OCI-LY1 (cell line): ENCODE results near the gene TBC1D14.

Experiments
- H2AFZ ChIP-seq: fragments of 200-600 bp; sonication (generic), shearing (Covaris generic); 2 replicates; pipeline ENCODE4 v1.6.0; 2014; ENCODE audit warnings: antibody characterized with exemption, mild to moderate bottlenecking, low read length
- H3F3A ChIP-seq: fragments of 200-600 bp; sonication (generic), shearing (Covaris generic); 2 replicates; pipeline ENCODE4 v1.6.0; 2014; ENCODE audit warnings: mild to moderate bottlenecking, antibody characterized with exemption, low read length, moderate library complexity; ENCODE audit not compliant: insufficient read depth
- H3K27ac ChIP-seq: fragments of 200-600 bp; sonication (generic); 2 replicates; pipeline ENCODE4 v1.5.1; 2014; ENCODE audit warnings: low read length, mixed run types, mild to moderate bottlenecking, low read depth; ENCODE audit not compliant: poor library complexity, severe bottlenecking
- H3K27me3 ChIP-seq: fragments of 200-600 bp; sonication (generic); 2 replicates; pipeline ENCODE4 v1.6.0; 2014; ENCODE audit warnings: antibody characterized with exemption, mild to moderate bottlenecking, low read length, moderate library complexity; ENCODE audit not compliant: insufficient read depth
- H3K36me3 ChIP-seq: fragments of 200-600 bp; sonication (generic); 2 replicates; pipeline ENCODE4 v1.6.1; 2014; ENCODE audit warnings: mild to moderate bottlenecking, antibody characterized with exemption, low read length, moderate library complexity, mixed read lengths; ENCODE audit not compliant: insufficient read depth
- H3K4me1 ChIP-seq: fragments of 200-600 bp; sonication (generic); 2 replicates; pipeline ENCODE4 v1.5.1; 2014; ENCODE audit warnings: mild to moderate bottlenecking, low read length, moderate library complexity; ENCODE audit not compliant: insufficient read depth, severe bottlenecking
- H3K4me2 ChIP-seq: fragments of 200-600 bp; sonication (generic), shearing (Covaris generic); 2 replicates; pipeline ENCODE4 v1.6.1; 2014; ENCODE audit warnings: low read length
- H3K4me3 ChIP-seq: fragments of 200-600 bp; sonication (generic); 2 replicates; pipeline ENCODE4 v1.5.1; 2014; ENCODE audit warnings: low read length, low read depth, mild to moderate bottlenecking, mixed read lengths; ENCODE audit not compliant: poor library complexity, severe bottlenecking
- H3K79me2 ChIP-seq: fragments of 200-600 bp; shearing (Covaris generic); 2 replicates; pipeline ENCODE4 v1.6.1; 2016; ENCODE audit warnings: mixed run types, low read length, mixed read lengths; ENCODE audit not compliant: insufficient read depth
- H3K9ac ChIP-seq: fragments of 200-600 bp; sonication (generic), shearing (Covaris generic); 2 replicates; pipeline ENCODE4 v1.6.1; 2014; ENCODE audit warnings: mild to moderate bottlenecking, low read length, mixed read lengths
- H3K9me2 ChIP-seq: fragments of 200-600 bp; sonication (generic), shearing (Covaris generic); 2 replicates; pipeline ENCODE4 v1.6.1; 2014; ENCODE audit warnings: low read depth, mild to moderate bottlenecking, low read length, mixed read lengths
- H3K9me3 ChIP-seq: fragments of 200-600 bp; shearing (Covaris generic); 2 replicates; pipeline ENCODE4 v1.6.1; 2014; ENCODE audit warnings: low read length, mixed read lengths
- H4K20me1 ChIP-seq: fragments of 200-600 bp; sonication (generic), shearing (Covaris generic); 2 replicates; pipeline ENCODE4 v1.6.0; 2016; ENCODE audit warnings: mild to moderate bottlenecking, low read length; ENCODE audit not compliant: insufficient read depth
- CTCF ChIP-seq: fragments of 200-600 bp; sonication (generic), shearing (Covaris generic); IDR thresholded peaks from 2 replicates; pipeline ENCODE4 v1.5.1; 2017; ENCODE audit warnings: mild to moderate bottlenecking, antibody characterized with exemption, low read length, moderate library complexity, mixed read lengths
- EZH2 ChIP-seq: fragments of 200-600 bp; sonication (generic), shearing (Covaris generic); IDR thresholded peaks from 2 replicates; pipeline ENCODE4 v1.8.0; 2017; ENCODE audit warnings: borderline replicate concordance, mixed run types, mild to moderate bottlenecking, antibody characterized with exemption, low read length, moderate library complexity, mixed read lengths

The TBC1D14 gene

DNA sequence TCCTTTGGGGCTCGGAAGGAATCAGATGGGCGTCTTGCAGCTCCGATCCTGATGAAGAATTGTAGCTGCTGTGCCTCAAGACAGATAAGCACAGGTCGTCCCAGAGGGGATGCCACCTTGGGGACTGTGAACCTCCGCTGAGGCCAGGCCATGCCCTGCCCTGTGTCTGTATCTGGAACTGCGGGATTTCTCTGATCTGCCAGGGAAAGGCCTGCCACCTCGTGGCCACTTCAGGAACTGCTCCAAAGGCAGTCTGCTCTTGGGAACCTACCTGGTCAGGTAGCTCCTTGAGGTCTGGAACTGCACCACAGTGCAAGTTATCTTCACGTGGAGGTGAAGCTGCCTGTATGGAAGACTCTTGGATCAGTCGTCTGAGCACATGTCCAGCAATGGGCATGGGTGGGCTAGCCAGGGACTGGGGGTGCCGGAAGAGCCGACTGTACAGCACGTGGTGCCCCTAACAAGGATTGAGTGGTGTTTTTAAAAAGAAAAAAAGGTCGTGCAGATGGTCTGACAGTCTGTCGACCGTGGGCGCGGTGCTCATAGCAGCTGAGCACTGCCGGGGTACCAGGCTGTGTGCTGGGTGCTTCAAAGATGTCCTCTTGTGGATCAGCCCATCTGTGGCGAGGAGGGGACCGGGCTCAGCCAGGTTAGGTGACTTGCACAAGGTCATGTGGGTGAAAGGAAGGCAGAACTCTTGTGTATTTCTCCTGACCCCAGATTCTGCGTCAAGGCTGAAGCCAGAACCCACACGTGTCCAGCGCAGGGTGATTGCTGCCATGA, 161.3 kb downstream of the TBC1D14 start:
- H3K79me2 ChIP-seq = peaks cover 16% of the 10 kb centered on the region
- no peaks in the 10 kb centered on the region for H3F3A ChIP-seq
- peaks cover 20% of the 10 kb centered on the region for H3K4me1 ChIP-seq
- H3K9me3 ChIP-seq = no peaks in the 10 kb centered on the region
- no peak for TF ChIP-seq EZH2
- TF ChIP-seq CTCF = peak; percentile 77
- H3K36me3 ChIP-seq = peaks cover 6% of the 10 kb centered on the region; the same call in 1 of the 2 replicates
- no peak overlapping the region for H3K4me3 ChIP-seq
- H3K4me2 ChIP-seq = no peak overlapping the region
- no peaks in the 10 kb centered on the region for H4K20me1 ChIP-seq
- no peaks in the 10 kb centered on the region for H3K9me2 ChIP-seq
- H2AFZ ChIP-seq = no peak overlapping the region
- H3K27ac ChIP-seq = no peak overlapping the region
- H3K9ac ChIP-seq = no peak overlapping the region
- no peaks in the 10 kb centered on the region for H3K27me3 ChIP-seq

GRCh38 chr4:7073059-7073458, 163.4 kb downstream of the TBC1D14 start:
- Histone ChIP-seq H3K79me2 (no peaks in the 10 kb centered on the region), H3K9me2 (no peaks in the 10 kb centered on the region), H3K4me1 (peaks cover 7% of the 10 kb centered on the region), H2AFZ (no peak overlapping the region), H3K4me2 (no peak overlapping the region), H3F3A (no peaks in the 10 kb centered on the region), H3K27ac (no peak overlapping the region), H3K4me3 (no peak overlapping the region), H3K27me3 (no peaks in the 10 kb centered on the region), H3K36me3 (no peaks in the 10 kb centered on the region), H4K20me1 (no peaks in the 10 kb centered on the region), H3K9ac (no peak overlapping the region), H3K9me3 (no peaks in the 10 kb centered on the region)
- no peak for TF ChIP-seq CTCF
- TF ChIP-seq EZH2 = no peak

GRCh38 chr4:7073526-7074390, 164.1 kb downstream of the TBC1D14 start:
- no peak overlapping the region for H2AFZ ChIP-seq

More at GRCh38 chr4:7073526-7074390, 164.1 kb downstream of the TBC1D14 start:
- no peaks in the 10 kb centered on the region for H3K27me3 ChIP-seq
- H3K9ac ChIP-seq = no peak overlapping the region
- no peak overlapping the region for H3K4me2 ChIP-seq
- no peak overlapping the region for H3K4me3 ChIP-seq
- no peaks in the 10 kb centered on the region for H3K36me3 ChIP-seq
- H4K20me1 ChIP-seq = no peaks in the 10 kb centered on the region
- no peaks in the 10 kb centered on the region for H3K9me2 ChIP-seq
- H3K79me2 ChIP-seq = no peaks in the 10 kb centered on the region
- H3K27ac ChIP-seq = no peak overlapping the region
- TF ChIP-seq CTCF (no peak), EZH2 (no peak)
- H3K4me1 ChIP-seq = peaks cover 3% of the 10 kb centered on the region
- H3F3A ChIP-seq = no peaks in the 10 kb centered on the region
- no peaks in the 10 kb centered on the region for H3K9me3 ChIP-seq
